Muscle layer of duodenum (tissue), 2 donors: Measurements from ENCODE around the gene HLA-DQA1.

ENCODE experiments used
- H3K27ac ChIP-seq: one replicate; pipeline ENCODE4 v1.7.0; 2013; ENCODE audit warnings: mild to moderate bottlenecking, low read length
- H3K27me3 ChIP-seq: one replicate; pipeline ENCODE4 v1.7.0; 2013; ENCODE audit warnings: low read depth, mild to moderate bottlenecking, control low read depth, low read length
- H3K36me3 ChIP-seq, 2 donors: one replicate each; pipeline ENCODE4 v1.7.0; 2013; ENCODE audit warnings: low read length in 2 of 2, control low read depth in 1 of 2, mild to moderate bottlenecking in 1 of 2; ENCODE audit not compliant: insufficient read depth in 2 of 2, control insufficient read depth in 1 of 2
- H3K4me1 ChIP-seq, 2 donors: one replicate each; pipeline ENCODE4 v1.7.0; 2013; ENCODE audit warnings: low read length in 2 of 2, mild to moderate bottlenecking in 2 of 2, control low read depth in 1 of 2, moderate library complexity in 1 of 2; ENCODE audit not compliant: insufficient read depth in 2 of 2, control insufficient read depth in 1 of 2
- H3K4me3 ChIP-seq, 2 donors: one replicate each; pipeline ENCODE4 v1.7.0; 2013; ENCODE audit warnings: low read length in 2 of 2, low read depth in 1 of 2, mild to moderate bottlenecking in 1 of 2
- H3K9me3 ChIP-seq, 2 donors: one replicate each; pipeline ENCODE4 v1.7.0; 2013; ENCODE audit warnings: low read length in 2 of 2, control low read depth in 1 of 2, mild to moderate bottlenecking in 1 of 2; ENCODE audit not compliant: control insufficient read depth in 1 of 2
- donor health status: healthy.

Gene HLA-DQA1

GRCh38 chr6:32608362-32608761 lies 28.8 kb upstream of the HLA-DQA1 start:
- H3K9me3 ChIP-seq, result no peaks in the 10 kb centered on the region
- H3K4me3 ChIP-seq, result no peak overlapping the region
- H3K27ac ChIP-seq, result peak overlapping the region; percentile 57
- peaks cover 0 to 3% of the 10 kb centered on the region in 2 donors for H3K4me1 ChIP-seq
- no peaks in the 10 kb centered on the region for H3K36me3 ChIP-seq
- H3K27me3 ChIP-seq, result no peaks in the 10 kb centered on the region

- Histone ChIP-seq H3K27me3 (no peaks in the 10 kb centered on the region), H3K36me3 (no peaks in the 10 kb centered on the region), H3K4me3 (no peak overlapping the region), H3K27ac (peak overlapping the region; percentile 80), H3K9me3 (no peaks in the 10 kb centered on the region), H3K4me1 (peaks cover 0 to 3% of the 10 kb centered on the region in 2 donors)
Observed at GRCh38 chr6:32609391-32609730, 27.8 kb upstream of the HLA-DQA1 start.

GRCh38 chr6:32609731-32610640 lies 27.2 kb upstream of the HLA-DQA1 start:
- H3K9me3 ChIP-seq, result no peaks in the 10 kb centered on the region
- H3K4me3 ChIP-seq, result no peak overlapping the region
- no peaks in the 10 kb centered on the region for H3K36me3 ChIP-seq
- H3K27me3 ChIP-seq, result no peaks in the 10 kb centered on the region
- no peaks in the 10 kb centered on the region for H3K4me1 ChIP-seq
- H3K27ac ChIP-seq, result peak overlapping the region; percentile 80

- Histone ChIP-seq H3K27ac (no peak overlapping the region), H3K4me3 (no peak overlapping the region), H3K9me3 (no peaks in the 10 kb centered on the region), H3K4me1 (no peaks in the 10 kb centered on the region), H3K36me3 (no peaks in the 10 kb centered on the region), H3K27me3 (no peaks in the 10 kb centered on the region)
Observed at GRCh38 chr6:32610682-32611296, 26.4 kb upstream of the HLA-DQA1 start.

GRCh38 chr6:32613475-32613874 lies 23.7 kb upstream of the HLA-DQA1 start:
- H3K4me3 ChIP-seq, result no peak overlapping the region
- H3K27me3 ChIP-seq, result no peaks in the 10 kb centered on the region
- no peaks in the 10 kb centered on the region for H3K36me3 ChIP-seq
- no peaks in the 10 kb centered on the region for H3K4me1 ChIP-seq
- no peaks in the 10 kb centered on the region for H3K9me3 ChIP-seq
- no peak overlapping the region for H3K27ac ChIP-seq

GRCh38 chr6:32614366-32615081 lies 22.7 kb upstream of the HLA-DQA1 start:
- H3K27ac ChIP-seq, result no peak overlapping the region
- H3K36me3 ChIP-seq, result no peaks in the 10 kb centered on the region
- H3K4me3 ChIP-seq, result no peak overlapping the region
- no peaks in the 10 kb centered on the region for H3K4me1 ChIP-seq
- no peaks in the 10 kb centered on the region for H3K27me3 ChIP-seq
- H3K9me3 ChIP-seq, result no peaks in the 10 kb centered on the region

GRCh38 chr6:32615885-32616532 lies 21.2 kb upstream of the HLA-DQA1 start:
- no peak overlapping the region for H3K27ac ChIP-seq
- no peaks in the 10 kb centered on the region for H3K36me3 ChIP-seq
- no peaks in the 10 kb centered on the region for H3K4me1 ChIP-seq
- H3K27me3 ChIP-seq, result no peaks in the 10 kb centered on the region
- no peaks in the 10 kb centered on the region for H3K9me3 ChIP-seq
- no peak overlapping the region for H3K4me3 ChIP-seq

- Histone ChIP-seq H3K27ac (no peak overlapping the region), H3K36me3 (no peaks in the 10 kb centered on the region), H3K27me3 (no peaks in the 10 kb centered on the region), H3K4me1 (no peaks in the 10 kb centered on the region), H3K9me3 (no peaks in the 10 kb centered on the region), H3K4me3 (no peak overlapping the region)
Observed at GRCh38 chr6:32617751-32618150, 19.5 kb upstream of the HLA-DQA1 start.

- H3K4me1 ChIP-seq, result no peaks in the 10 kb centered on the region
- no peak overlapping the region for H3K27ac ChIP-seq
- H3K4me3 ChIP-seq, result no peak overlapping the region
- no peaks in the 10 kb centered on the region for H3K36me3 ChIP-seq
- no peaks in the 10 kb centered on the region for H3K9me3 ChIP-seq
- H3K27me3 ChIP-seq, result no peaks in the 10 kb centered on the region
Observed at GRCh38 chr6:32621372-32621771, 15.8 kb upstream of the HLA-DQA1 start.

GRCh38 chr6:32622545-32623401 lies 14.4 kb upstream of the HLA-DQA1 start:
- Histone ChIP-seq H3K4me3 (no peak overlapping the region), H3K9me3 (no peaks in the 10 kb centered on the region), H3K36me3 (no peaks in the 10 kb centered on the region), H3K4me1 (no peaks in the 10 kb centered on the region), H3K27ac (no peak overlapping the region), H3K27me3 (no peaks in the 10 kb centered on the region)
